Endothelial cell of umbilical vein (primary cell): ENCODE results near the gene ADARB1. TPM values are rescaled to one million over a fixed set of nuclear protein-coding genes. Genes with fewer than 3 reads are reported as not detected.

Experiments
- BruUV-seq: library from RNA; stranded (reverse); fragments of 400-500 nt; replicated peaks from 2 replicates; lab custom pipeline; 2021; lab: Mats Ljungman, UMichigan
- CTCF ChIA-PET: fragments of 300-600, 350-600 bp; sonication (Branson Sonifier 250); formaldehyde crosslinking; loops from one replicate; lab custom pipeline; 2021; ENCODE audit warnings: antibody characterized with exemption, inconsistent platforms; lab: Charles Lee
- POLR2A ChIA-PET: fragments of 300-600, 350-600 bp; sonication (Branson Sonifier 250); formaldehyde crosslinking; loops from one replicate; lab custom pipeline; 2021; ENCODE audit warnings: antibody characterized with exemption, inconsistent platforms; lab: Charles Lee
- DNase-seq: peaks from one replicate; pipeline ENCODE4 v3.0.0-alpha.2; 2011; ENCODE audit warnings: low read depth, low spot score
- FAIRE-seq: peaks from 2 replicates; lab custom pipeline; 2011; peaks lifted over from hg19 to GRCh38; lab: Jason Lieb, UNC
- H2AFZ ChIP-seq: 2 replicates; pipeline ENCODE4 v1.6.0; 2012; ENCODE audit warnings: low read depth, low read length, control low read depth, inconsistent platforms
- H3K27ac ChIP-seq: 2 replicates; pipeline ENCODE4 v1.5.1; 2011; ENCODE audit warnings: low read depth, mild to moderate bottlenecking, control low read depth, low read length, moderate library complexity; ENCODE audit not compliant: insufficient read depth
- H3K27me3 ChIP-seq, 2 experiments: 2 replicates each; pipeline versions ENCODE4 v1.6.0 to v1.6.1; 2011; ENCODE audit warnings: low read length in 2 of 2, mixed read lengths in 1 of 2; ENCODE audit not compliant: control insufficient read depth in 2 of 2, insufficient read depth in 2 of 2
- H3K36me3 ChIP-seq, 2 experiments: 2 replicates in 1 of 2; 3 replicates in 1 of 2; pipeline ENCODE4 v1.5.1; 2011; ENCODE audit warnings: low read length in 2 of 2, mild to moderate bottlenecking in 1 of 2, moderate library complexity in 1 of 2; ENCODE audit not compliant: control insufficient read depth in 2 of 2, insufficient read depth in 2 of 2; ENCODE audit errors: extremely low read depth in 1 of 2
- H3K4me1 ChIP-seq: 3 replicates; pipeline ENCODE4 v1.5.1; 2011; ENCODE audit warnings: mild to moderate bottlenecking, low read length; ENCODE audit not compliant: control insufficient read depth, insufficient read depth; ENCODE audit errors: extremely low read depth
- H3K4me2 ChIP-seq: 2 replicates; pipeline ENCODE4 v1.6.1; 2011; ENCODE audit warnings: low read length, control low read depth, mixed read lengths; ENCODE audit not compliant: insufficient read depth
- H3K4me3 ChIP-seq, 3 experiments: fragments of 200-600 bp in 1 of 3; sonication (generic), shearing (Covaris generic) in 1 of 3; replicated peaks in 1 of 3; 2 replicates each; pipeline ENCODE4 v1.5.1; 2011 to 2016; ENCODE audit warnings: control low read depth in 3 of 3, low read length in 3 of 3, mild to moderate bottlenecking in 2 of 3, inconsistent platforms in 1 of 3, low read depth in 1 of 3, moderate library complexity in 1 of 3; ENCODE audit not compliant: insufficient read depth in 1 of 3
- H3K79me2 ChIP-seq: 2 replicates; pipeline ENCODE4 v1.6.0; 2012; ENCODE audit warnings: low read length, inconsistent platforms; ENCODE audit not compliant: control insufficient read depth, insufficient read depth
- H3K9ac ChIP-seq: replicated peaks from 2 replicates; pipeline ENCODE3; 2011; ENCODE audit warnings: low read length, control low read depth; ENCODE audit not compliant: insufficient read depth; ENCODE audit errors: extremely low read depth
- H3K9me1 ChIP-seq: replicated peaks from 3 replicates; pipeline ENCODE4 v1.6.0; 2011; ENCODE audit warnings: mild to moderate bottlenecking, low read length; ENCODE audit not compliant: control insufficient read depth, insufficient read depth; ENCODE audit errors: extremely low read depth
- H3K9me3 ChIP-seq: replicated peaks from 2 replicates; pipeline ENCODE4 v1.5.1; 2012; ENCODE audit warnings: low read length, inconsistent platforms; ENCODE audit not compliant: control insufficient read depth, insufficient read depth
- H4K20me1 ChIP-seq: replicated peaks from 2 replicates; pipeline ENCODE3; 2011; ENCODE audit warnings: mild to moderate bottlenecking, low read length; ENCODE audit not compliant: control insufficient read depth, insufficient read depth; ENCODE audit errors: extremely low read depth
- EZH2 ChIP-seq: IDR thresholded peaks from 2 replicates; pipeline ENCODE4 v1.6.1; 2012; ENCODE audit warnings: borderline replicate concordance, low read depth, mild to moderate bottlenecking, moderate library complexity, low read length, inconsistent platforms; ENCODE audit not compliant: severe bottlenecking
- FOS ChIP-seq: IDR thresholded peaks from 2 replicates; pipeline ENCODE4 v1.6.1; 2011; ENCODE audit warnings: mild to moderate bottlenecking, low read length, moderate library complexity, borderline replicate concordance; ENCODE audit not compliant: insufficient read depth
- GATA2 ChIP-seq: IDR thresholded peaks from 2 replicates; pipeline ENCODE4 v1.7.0; 2011; ENCODE audit warnings: low read depth, mild to moderate bottlenecking, moderate library complexity, mixed read lengths, low read length; ENCODE audit not compliant: insufficient read length, insufficient read depth
- MYC ChIP-seq: IDR thresholded peaks from one replicate; pipeline ENCODE4 v1.6.1; 2011; ENCODE audit warnings: mild to moderate bottlenecking, low read depth, low read length
- POLR2A ChIP-seq: IDR thresholded peaks from 2 replicates; pipeline ENCODE4 v1.6.1; 2012; ENCODE audit warnings: low read depth, mild to moderate bottlenecking, control low read depth, low read length
- POLR2AphosphoS5 ChIP-seq: IDR thresholded peaks from 2 replicates; pipeline ENCODE4 v1.6.1; 2012; ENCODE audit warnings: low read depth, mild to moderate bottlenecking, control low read depth, low read length, moderate library complexity; ENCODE audit not compliant: insufficient read depth
- dilution Hi-C: fragments of 300-500 bp; cut with MboI; formaldehyde crosslinking; loops from one replicate; pipeline ENCODE4 v1.15.0; 2019; ENCODE audit warnings: low sequenced_read_pairs; ENCODE audit not compliant: extremely low pct_ligation_motif_present
- intact Hi-C: fragments of 100-400 bp; cut with micrococcal nuclease; formaldehyde crosslinking; loops from one replicate; pipeline ENCODE4 v1.10.0; 2022
- polyA plus RNA-seq, 4 experiments: library from polyadenylated mRNA; depleted of rRNA in 3 of 4; stranded (reverse) in 3 of 4; unstranded in 1 of 4; fragments of >200 nt; gene quantifications; 2 replicates each; pipeline versions ENCODE4 v1.2.1 to v1.2.3, GENCODE V29; 2011 to 2012; ENCODE audit warnings: missing spikeins in 1 of 4
- total RNA-seq: library from RNA; stranded (reverse); gene quantifications from 2 replicates; pipeline ENCODE4 v1.2.3, GENCODE V29; 2021

ADARB1 gene
- total and polyA plus RNA-seq, 2 donors (not counting 3 experiments of a cell fraction or from before 2014, with no cell fraction given), result 32.5 to 54.3 TPM

DNA sequence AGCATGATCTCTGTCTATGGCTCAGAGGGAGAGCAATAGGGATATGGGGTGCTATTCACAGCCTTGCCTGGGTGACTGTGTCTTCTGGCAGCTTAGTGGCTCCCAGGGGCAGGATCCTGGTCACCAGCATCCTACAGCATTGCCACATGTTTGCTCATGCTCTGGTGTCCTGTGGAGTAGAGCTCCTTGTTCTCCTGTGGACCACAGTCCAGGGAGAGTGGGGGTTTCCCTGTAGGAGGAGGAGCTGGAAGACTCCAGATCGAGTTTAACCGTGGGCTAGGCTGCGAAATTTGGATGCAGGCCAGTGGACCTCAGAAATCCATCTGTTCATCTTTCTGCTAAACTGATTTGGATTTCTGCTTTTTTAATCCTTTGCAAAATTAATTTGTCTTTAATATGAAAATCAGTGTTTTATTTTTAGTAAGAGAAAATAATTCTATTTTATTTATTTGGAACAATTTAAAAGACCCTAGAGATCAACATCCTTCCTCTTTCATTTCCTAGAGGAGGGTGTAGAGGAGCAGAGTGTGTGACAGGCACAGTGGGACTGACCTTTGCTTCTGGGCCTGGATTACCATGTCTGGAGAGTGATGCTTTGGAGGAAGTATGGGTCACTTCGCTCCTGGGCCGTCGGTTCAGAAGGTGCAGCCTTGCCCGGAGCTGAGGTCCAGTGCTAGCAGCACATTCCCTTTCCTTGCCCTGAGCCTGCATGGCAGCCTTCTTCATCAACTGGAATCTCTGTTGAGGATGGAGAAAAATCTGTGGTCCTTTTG lies 17.4 kb downstream of the ADARB1 start:
- peaks cover 55% of the 10 kb centered on the region for H3K4me1 ChIP-seq
- TF ChIP-seq FOS, result no peak
- peak overlapping the region; percentile 17 for H3K4me2 ChIP-seq
- intact Hi-C loops, result no loop called here
- H3K9me3 ChIP-seq, result no peaks in the 10 kb centered on the region
- DNase-seq (no peak), FAIRE-seq (peak; percentile 4)
- ChIA-PET CTCF (interaction anchor here (0.6 to 4.2 kb wide), 7 partner anchors 10 to 1434 kb away, joined by 3 to 23 read pairs (median 4); no protein-coding TSS in a partner anchor), POLR2A (no interaction called here)
- no peak overlapping the region for H3K9ac ChIP-seq
- H3K9me1 ChIP-seq, result no peaks in the 10 kb centered on the region
- H3K79me2 ChIP-seq, result peaks cover 19% of the 10 kb centered on the region
- dilution Hi-C loops, result no loop called here
- H4K20me1 ChIP-seq, result no peaks in the 10 kb centered on the region
- no peaks in the 10 kb centered on the region for H3K36me3 ChIP-seq
- no TSS peak for BruUV-seq
- no peak overlapping the region for H2AFZ ChIP-seq
- no peak overlapping the region for H3K4me3 ChIP-seq
- no peak overlapping the region for H3K27ac ChIP-seq
- H3K27me3 ChIP-seq, result no peaks in the 10 kb centered on the region

DNA sequence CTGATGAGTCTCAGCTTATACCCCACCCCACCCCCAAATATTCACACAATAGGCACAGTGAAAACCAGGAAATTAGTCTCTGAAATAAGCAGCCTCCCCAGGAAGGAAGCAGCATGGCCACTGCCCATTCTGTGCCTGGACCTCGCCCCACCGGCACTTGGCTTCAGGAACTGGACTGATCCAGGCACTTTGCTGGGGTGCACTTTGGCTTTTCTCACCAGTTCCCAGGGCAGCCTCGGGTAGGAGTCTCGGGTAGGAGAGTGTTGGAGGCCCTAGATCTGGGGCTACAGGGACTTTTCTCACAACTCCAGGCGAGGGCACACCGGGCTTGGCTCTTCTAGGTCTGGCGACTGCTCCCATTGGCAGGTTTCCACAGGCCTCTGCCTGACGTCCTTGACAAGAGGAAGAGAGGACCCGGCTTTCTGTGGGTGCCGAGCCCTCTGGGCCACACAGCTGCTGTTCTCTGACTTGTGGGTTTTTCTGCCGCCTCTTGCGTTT lies 18.7 kb downstream of the ADARB1 start:
- ChIA-PET POLR2A (no interaction called here), CTCF (interaction anchor here (1.8 to 4.2 kb wide), 4 partner anchors 9 to 143 kb away, joined by 4 to 23 read pairs (median 11); no protein-coding TSS in a partner anchor)
- Histone ChIP-seq H3K9me3 (no peaks in the 10 kb centered on the region), H3K36me3 (no peaks in the 10 kb centered on the region), H3K9ac (peak overlapping the region; percentile 69), H4K20me1 (no peaks in the 10 kb centered on the region), H2AFZ (peak overlapping the region; percentile 90), H3K4me2 (peak overlapping the region; percentile 68), H3K79me2 (peaks cover 15% of the 10 kb centered on the region), H3K27me3 (no peaks in the 10 kb centered on the region), H3K4me1 (peaks cover 55% of the 10 kb centered on the region), H3K9me1 (no peaks in the 10 kb centered on the region), H3K4me3 (peak overlapping the region in 1 of 3 experiments; percentile 50), H3K27ac (peak overlapping the region; percentile 90)
- dilution Hi-C loops (no loop called here), intact Hi-C loops (no loop called here)
- TSS peak; percentile 79 for BruUV-seq
- FAIRE-seq, result peak; percentile 81
- TF ChIP-seq POLR2A (peak; percentile 55), EZH2 (no peak), POLR2AphosphoS5 (peak; percentile 57), MYC (peak; percentile 13), GATA2 (no peak)
- DNase-seq, result peak; percentile 59
